Astrocyte of the cerebellum (primary cell): Measurements from ENCODE around the gene RBM10.

Experiments used
- DNase-seq: peaks from one replicate; pipeline ENCODE4 v3.0.0-alpha.2; 2011; ENCODE audit warnings: low read depth
- H3K4me3 ChIP-seq: 2 replicates; pipeline ENCODE4 v1.5.1; 2011; ENCODE audit warnings: mild to moderate bottlenecking, low read depth, low read length, moderate library complexity
- in situ Hi-C: cut with HindIII; loops from 2 replicates; pipeline ENCODE4 v1.10.0; 2017; ENCODE audit warnings: low sequenced_read_pairs
- TF ChIP-seq, protein P1 (sequence below): IDR thresholded peaks from 2 replicates; pipeline ENCODE4 v1.5.1; 2012; ENCODE audit warnings: low read length, low read depth, moderate library complexity, mild to moderate bottlenecking; ENCODE audit errors: missing control alignments

The RBM10 gene

GRCh38 chrX:47217121-47217851, 72.3 kb downstream of the RBM10 start:
- H3K4me3 ChIP-seq, result peak overlapping the region; percentile 75
- TF ChIP-seq, protein P1, sequence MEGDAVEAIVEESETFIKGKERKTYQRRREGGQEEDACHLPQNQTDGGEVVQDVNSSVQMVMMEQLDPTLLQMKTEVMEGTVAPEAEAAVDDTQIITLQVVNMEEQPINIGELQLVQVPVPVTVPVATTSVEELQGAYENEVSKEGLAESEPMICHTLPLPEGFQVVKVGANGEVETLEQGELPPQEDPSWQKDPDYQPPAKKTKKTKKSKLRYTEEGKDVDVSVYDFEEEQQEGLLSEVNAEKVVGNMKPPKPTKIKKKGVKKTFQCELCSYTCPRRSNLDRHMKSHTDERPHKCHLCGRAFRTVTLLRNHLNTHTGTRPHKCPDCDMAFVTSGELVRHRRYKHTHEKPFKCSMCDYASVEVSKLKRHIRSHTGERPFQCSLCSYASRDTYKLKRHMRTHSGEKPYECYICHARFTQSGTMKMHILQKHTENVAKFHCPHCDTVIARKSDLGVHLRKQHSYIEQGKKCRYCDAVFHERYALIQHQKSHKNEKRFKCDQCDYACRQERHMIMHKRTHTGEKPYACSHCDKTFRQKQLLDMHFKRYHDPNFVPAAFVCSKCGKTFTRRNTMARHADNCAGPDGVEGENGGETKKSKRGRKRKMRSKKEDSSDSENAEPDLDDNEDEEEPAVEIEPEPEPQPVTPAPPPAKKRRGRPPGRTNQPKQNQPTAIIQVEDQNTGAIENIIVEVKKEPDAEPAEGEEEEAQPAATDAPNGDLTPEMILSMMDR, result no peak
- peak; percentile 5 for DNase-seq
- in situ Hi-C loops, result no loop called here

- peak; percentile 99 for DNase-seq
- in situ Hi-C loops, result no loop called here
- TF ChIP-seq, protein P1, result no peak
- peak overlapping the region; percentile 75 for H3K4me3 ChIP-seq
These were observed 72.8 kb downstream of the RBM10 start for GRCh38 chrX:47217852-47218279.

GRCh38 chrX:47218280-47218919, 73.4 kb downstream of the RBM10 start, which contains the start of gene CDK16:
TSS of gene CDK16 (plus strand) at chrX:47218681. CDS start at chrX:47223558, 4,877 bp downstream.
- in situ Hi-C loops, result no loop called here
- TF ChIP-seq, protein P1, result no peak
- peak; percentile 57 for DNase-seq
- H3K4me3 ChIP-seq, result peak within 1 kb of the TSS; percentile 75

GRCh38 chrX:47218920-47219815, 74.1 kb downstream of the RBM10 start:
- TF ChIP-seq, protein P1, result no peak
- peak overlapping the region; percentile 75 for H3K4me3 ChIP-seq
- in situ Hi-C loops, result no loop called here
- DNase-seq, result no peak

DNA sequence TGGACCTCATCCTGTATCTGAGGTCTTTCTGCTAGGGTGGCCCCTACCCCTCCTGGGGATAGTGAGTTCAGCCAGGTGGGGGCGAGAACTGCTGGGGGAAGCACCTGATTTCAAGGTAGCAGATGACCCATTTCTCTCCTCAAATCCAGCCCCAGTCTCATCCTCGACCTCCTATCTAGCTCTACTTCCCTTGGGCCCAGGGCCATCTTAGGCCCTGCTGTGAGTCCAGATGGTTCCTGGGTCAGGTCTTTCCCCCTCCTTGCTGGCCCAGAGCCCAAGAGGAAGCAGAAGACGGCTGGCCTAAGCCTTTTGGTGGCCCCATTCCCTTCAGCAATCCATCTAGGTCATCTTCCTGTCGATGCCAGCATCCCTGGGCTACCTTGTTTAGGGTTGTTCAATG, 76.7 kb downstream of the RBM10 start:
- no peak for DNase-seq
- H3K4me3 ChIP-seq, result no peak overlapping the region
- TF ChIP-seq, protein P1, result no peak
- in situ Hi-C loops, result no loop called here

DNA sequence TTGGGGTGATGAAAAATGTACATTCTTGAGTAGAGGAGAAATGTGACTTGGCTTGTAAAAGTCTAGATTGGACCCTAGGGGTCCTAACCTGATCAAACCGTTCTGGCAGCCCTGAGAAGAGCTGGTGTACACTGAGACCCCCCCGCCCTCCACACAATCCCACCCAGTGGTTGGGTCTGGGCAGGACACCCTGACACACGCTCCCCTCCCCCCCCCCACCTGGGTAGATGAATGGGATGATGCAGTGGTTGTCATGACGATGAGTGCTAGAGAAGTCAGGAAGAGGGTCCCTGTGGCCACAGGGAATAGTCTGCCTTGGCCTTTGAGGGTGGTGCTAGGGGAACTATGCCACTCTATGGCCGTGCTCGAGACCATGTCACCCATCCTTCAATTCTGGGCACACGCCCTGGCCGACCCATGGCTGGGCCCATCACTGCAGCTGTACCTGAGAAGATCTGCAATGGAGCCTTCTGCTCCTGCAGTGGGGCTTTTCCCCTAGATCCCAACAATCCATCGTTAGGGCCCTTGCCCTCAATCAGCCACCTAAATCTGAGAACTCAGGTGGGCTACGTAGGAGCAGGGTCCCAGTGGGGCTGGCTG, 77.8 kb downstream of the RBM10 start:
- DNase-seq, result no peak
- in situ Hi-C loops, result no loop called here
- TF ChIP-seq, protein P1, result no peak
- no peak overlapping the region for H3K4me3 ChIP-seq
